Activated T-cell treated with anti-CD3 and anti-CD28 coated beads, Interleukin-2, amount 50 U/mL, for 72 hours (primary cell): ENCODE measurements around the gene KRT84. TPM values are rescaled to one million over a fixed set of nuclear protein-coding genes. Genes with fewer than 3 reads are reported as not detected.

Experiments used
- ATAC-seq, 2 donors: fragments of 150-1000 bp; cut with Tn5 transposase; replicated peaks in 1 of 2; 2 replicates each; pipeline ENCODE4 v1.10.0; 2021; ENCODE audit warnings: moderate library complexity in 2 of 2, mild to moderate bottlenecking in 1 of 2
- DNase-seq, 2 donors: peaks; one replicate each; pipeline ENCODE4 v3.0.0; 2021 to 2022; ENCODE audit warnings: mixed read lengths in 1 of 2
- H3K27ac Mint-ChIP-seq: one replicate; pipeline ENCODE4 v1.8.0; 2022; ENCODE audit warnings: mild to moderate bottlenecking, moderate library complexity, mixed read lengths
- H3K27me3 Mint-ChIP-seq: one replicate; pipeline ENCODE4 v1.8.0; 2022; ENCODE audit warnings: low read depth, mixed read lengths
- H3K36me3 Mint-ChIP-seq, 2 donors: one replicate each; pipeline ENCODE4 v1.8.0; 2022; ENCODE audit warnings: mixed read lengths in 2 of 2, mild to moderate bottlenecking in 1 of 2; ENCODE audit not compliant: insufficient read depth in 2 of 2
- H3K4me1 Mint-ChIP-seq: one replicate; pipeline ENCODE4 v1.8.0; 2022; ENCODE audit warnings: low read depth, mixed read lengths
- H3K4me3 Mint-ChIP-seq, 2 donors: one replicate each; pipeline ENCODE4 v1.8.0; 2022; ENCODE audit warnings: mild to moderate bottlenecking in 2 of 2, mixed read lengths in 2 of 2, moderate library complexity in 2 of 2
- H3K9me3 Mint-ChIP-seq, 2 donors: one replicate each; pipeline ENCODE4 v1.8.0; 2022; ENCODE audit warnings: mixed read lengths in 2 of 2
- total RNA-seq, 2 donors: library from RNA; stranded (reverse); gene quantifications; one replicate each; pipeline ENCODE4 v1.2.3, GENCODE V29; 2022

KRT84 gene, protein sequence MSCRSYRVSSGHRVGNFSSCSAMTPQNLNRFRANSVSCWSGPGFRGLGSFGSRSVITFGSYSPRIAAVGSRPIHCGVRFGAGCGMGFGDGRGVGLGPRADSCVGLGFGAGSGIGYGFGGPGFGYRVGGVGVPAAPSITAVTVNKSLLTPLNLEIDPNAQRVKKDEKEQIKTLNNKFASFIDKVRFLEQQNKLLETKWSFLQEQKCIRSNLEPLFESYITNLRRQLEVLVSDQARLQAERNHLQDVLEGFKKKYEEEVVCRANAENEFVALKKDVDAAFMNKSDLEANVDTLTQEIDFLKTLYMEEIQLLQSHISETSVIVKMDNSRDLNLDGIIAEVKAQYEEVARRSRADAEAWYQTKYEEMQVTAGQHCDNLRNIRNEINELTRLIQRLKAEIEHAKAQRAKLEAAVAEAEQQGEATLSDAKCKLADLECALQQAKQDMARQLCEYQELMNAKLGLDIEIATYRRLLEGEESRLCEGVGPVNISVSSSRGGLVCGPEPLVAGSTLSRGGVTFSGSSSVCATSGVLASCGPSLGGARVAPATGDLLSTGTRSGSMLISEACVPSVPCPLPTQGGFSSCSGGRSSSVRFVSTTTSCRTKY
- not detected for total RNA-seq

DNA sequence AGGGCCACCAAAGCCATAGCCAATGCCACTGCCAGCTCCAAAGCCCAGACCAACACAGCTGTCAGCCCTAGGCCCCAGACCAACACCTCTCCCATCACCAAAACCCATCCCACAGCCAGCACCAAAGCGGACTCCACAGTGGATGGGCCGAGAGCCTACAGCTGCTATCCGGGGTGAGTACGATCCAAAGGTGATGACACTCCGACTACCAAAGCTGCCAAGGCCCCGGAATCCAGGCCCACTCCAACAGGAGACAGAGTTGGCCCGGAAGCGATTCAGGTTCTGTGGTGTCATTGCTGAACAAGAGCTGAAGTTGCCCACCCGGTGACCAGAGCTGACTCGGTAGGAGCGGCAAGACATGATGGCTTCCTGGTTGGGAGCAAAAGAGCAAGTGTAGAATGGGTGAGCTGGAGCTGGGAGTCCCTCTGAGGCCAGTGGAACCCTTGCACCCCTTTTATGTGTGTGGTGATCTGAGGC, at the start of gene KRT84:
Gene KRT84, minus strand, starts transcription at position 427 of the 477 bp plus-strand sequence. Its CDS starts 67 bp downstream, at position 360.
- H3K27ac Mint-ChIP-seq, result no peak within 1 kb of the TSS
- peaks cover 7% of the 10 kb centered on the region for H3K27me3 Mint-ChIP-seq
- H3K4me1 Mint-ChIP-seq, result peaks cover 10% of the 10 kb centered on the region
- no peaks in the 10 kb centered on the region for H3K9me3 Mint-ChIP-seq
- DNase-seq (no peak), ATAC-seq (no peak)
- H3K36me3 Mint-ChIP-seq, result no peaks in the 10 kb centered on the region
- H3K4me3 Mint-ChIP-seq, result no peak within 1 kb of the TSS

DNA sequence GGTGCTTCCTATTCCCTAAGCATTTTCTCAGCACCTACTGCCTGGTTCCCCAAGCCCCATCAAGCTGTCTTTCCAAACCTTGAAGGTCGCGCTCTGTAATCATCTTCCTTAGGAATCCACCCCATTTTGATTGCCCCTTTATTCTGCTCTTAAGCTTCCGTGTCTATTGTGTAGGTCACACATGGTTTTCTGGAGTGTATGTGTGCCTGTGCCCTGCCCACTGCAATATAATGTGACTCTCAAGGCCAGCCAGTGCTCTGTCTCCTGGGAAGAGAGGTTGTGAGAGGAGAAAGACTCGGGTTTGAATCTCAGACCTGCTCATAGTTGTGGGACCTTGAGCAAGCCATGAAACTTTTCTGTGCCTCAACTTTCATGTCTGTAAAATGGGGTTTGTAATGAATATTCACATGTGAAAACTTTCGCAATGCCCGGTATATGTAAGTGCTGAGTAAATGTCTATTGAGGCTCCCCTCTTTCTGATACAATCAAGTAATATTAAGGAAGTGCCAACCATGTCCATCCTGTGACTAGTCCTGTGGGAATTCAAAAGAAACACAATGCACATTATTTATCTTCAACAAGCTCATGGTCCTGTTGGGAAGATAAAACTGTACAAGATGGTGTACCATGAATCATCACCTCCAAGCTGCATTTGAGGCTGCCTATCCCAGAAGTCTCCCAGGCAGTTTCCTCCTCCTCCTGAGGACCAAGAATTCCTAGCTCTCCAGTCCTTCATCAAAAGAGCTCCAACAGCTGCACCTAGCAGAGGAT, 49.5 kb upstream of the KRT84 start:
- H3K27me3 Mint-ChIP-seq, result peaks cover 22% of the 10 kb centered on the region
- H3K4me1 Mint-ChIP-seq, result no peaks in the 10 kb centered on the region
- H3K27ac Mint-ChIP-seq, result no peak overlapping the region
- H3K9me3 Mint-ChIP-seq, result no peaks in the 10 kb centered on the region
- H3K36me3 Mint-ChIP-seq, result no peaks in the 10 kb centered on the region
- H3K4me3 Mint-ChIP-seq, result no peak overlapping the region
- DNase-seq (no peak), ATAC-seq (no peak)

DNA sequence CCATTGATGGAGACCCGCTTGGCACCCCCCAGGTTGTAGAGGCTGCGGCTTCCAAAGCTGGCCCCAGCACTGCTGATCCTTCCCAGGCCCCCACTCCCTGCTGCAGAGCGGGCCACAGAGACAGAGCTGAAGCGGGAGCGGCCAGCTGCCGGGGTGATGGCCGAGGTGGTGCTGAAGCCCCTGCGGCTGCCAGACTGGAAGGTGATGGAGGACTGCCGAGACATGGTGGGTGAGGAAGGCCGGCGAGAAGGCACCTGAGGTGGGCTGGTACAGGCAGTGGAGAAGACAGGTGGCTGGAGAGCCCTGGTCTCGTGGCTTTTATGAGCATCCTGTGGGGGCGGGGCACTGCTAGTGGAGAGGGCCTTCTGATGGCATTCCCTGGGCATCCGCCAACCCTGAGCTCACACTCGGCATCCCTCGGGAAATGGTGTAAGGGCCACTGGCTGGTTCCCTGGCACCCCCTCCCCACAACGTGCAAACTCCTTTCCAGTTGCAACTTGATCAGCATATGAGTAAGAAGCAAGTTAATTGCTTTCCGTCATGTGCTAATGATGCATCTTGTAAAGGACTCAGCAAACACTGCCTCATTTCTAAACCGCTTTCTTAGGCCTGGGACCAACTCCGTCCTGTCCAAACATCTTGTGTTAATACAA, 48.8 kb upstream of the KRT84 start, which contains the start of gene KRT75:
Gene KRT75, minus strand, starts transcription at position 291 of the 653 bp plus-strand sequence. Its CDS starts 67 bp downstream, at position 224.
- no peak for ATAC-seq
- no peaks in the 10 kb centered on the region for H3K9me3 Mint-ChIP-seq
- H3K36me3 Mint-ChIP-seq, result no peaks in the 10 kb centered on the region
- H3K27ac Mint-ChIP-seq, result no peak within 1 kb of the TSS
- no peak within 1 kb of the TSS for H3K4me3 Mint-ChIP-seq
- no peak for DNase-seq
- H3K27me3 Mint-ChIP-seq, result peaks cover 20% of the 10 kb centered on the region
- H3K4me1 Mint-ChIP-seq, result no peaks in the 10 kb centered on the region

DNA sequence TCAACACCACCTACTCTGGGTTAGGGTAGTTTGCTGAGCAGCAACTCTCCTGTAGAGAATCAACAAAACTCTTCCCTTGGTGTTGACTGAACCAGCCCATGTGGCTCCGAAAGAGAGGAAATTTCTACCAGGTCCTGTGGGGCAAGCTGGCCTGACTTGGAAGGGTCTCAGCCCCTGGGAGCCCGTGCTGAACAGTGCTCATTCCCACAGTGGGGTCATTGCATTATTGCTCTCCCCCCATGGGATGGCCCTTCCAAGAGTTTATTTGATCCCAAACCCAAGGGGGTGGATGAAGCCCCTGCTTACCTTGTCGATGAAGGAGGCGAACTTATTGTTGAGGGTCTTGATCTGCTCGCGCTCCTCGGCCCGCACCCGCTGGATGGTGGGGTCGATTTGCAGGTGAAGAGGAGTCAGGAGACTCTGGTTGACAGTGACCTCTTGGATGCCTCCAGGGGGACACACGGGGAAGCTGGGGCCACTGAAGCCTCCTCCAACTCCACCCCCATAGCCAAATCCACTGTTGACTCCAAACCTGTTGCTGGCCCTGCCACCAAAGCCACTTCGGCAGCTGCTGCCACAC, 48.1 kb upstream of the KRT84 start:
- Mint-ChIP-seq H3K4me3 (no peak overlapping the region), H3K27me3 (peaks cover 26% of the 10 kb centered on the region)
- ATAC-seq, result no peak

DNA sequence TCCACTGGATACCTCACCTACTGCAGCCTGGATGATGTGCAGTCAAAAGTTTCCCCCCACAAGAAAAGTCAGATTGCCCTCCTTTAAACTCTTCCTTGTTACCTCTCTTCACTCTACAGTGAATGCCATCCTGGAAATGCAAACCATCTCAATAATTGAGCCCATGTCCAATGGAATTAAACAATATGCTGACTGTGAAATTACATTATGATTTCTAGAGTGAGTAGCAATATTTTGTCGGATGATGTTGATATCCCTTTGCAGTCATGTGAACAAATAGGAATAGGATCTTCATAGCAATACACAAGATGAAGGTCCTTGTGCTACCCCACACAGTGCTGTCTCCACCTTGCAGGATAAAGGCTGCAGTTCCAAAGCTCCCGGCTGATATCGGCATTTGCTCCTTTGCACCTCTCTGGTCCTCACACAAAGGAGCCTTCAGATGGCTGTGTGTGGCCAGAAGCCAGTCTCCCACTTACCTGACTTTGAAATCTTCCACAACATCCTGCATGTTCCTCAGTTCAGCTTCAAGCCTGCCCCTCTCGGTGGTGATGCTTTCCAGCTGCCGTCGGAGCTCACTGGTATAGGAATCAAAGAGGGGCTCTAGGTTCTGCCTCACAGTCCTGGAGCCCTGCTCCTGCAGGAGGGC, 47.2 kb upstream of the KRT84 start:
- H3K9me3 Mint-ChIP-seq, result no peaks in the 10 kb centered on the region
- H3K36me3 Mint-ChIP-seq, result no peaks in the 10 kb centered on the region
- no peak overlapping the region for H3K27ac Mint-ChIP-seq
- no peaks in the 10 kb centered on the region for H3K4me1 Mint-ChIP-seq
- H3K4me3 Mint-ChIP-seq, result no peak overlapping the region
- ATAC-seq (no peak), DNase-seq (no peak)
- H3K27me3 Mint-ChIP-seq, result peaks cover 31% of the 10 kb centered on the region

More for the DNA sequence above, 48.1 kb upstream of the KRT84 start:
- Mint-ChIP-seq H3K27ac (no peak overlapping the region), H3K36me3 (no peaks in the 10 kb centered on the region), H3K9me3 (no peaks in the 10 kb centered on the region), H3K4me1 (no peaks in the 10 kb centered on the region)
- no peak for DNase-seq

DNA sequence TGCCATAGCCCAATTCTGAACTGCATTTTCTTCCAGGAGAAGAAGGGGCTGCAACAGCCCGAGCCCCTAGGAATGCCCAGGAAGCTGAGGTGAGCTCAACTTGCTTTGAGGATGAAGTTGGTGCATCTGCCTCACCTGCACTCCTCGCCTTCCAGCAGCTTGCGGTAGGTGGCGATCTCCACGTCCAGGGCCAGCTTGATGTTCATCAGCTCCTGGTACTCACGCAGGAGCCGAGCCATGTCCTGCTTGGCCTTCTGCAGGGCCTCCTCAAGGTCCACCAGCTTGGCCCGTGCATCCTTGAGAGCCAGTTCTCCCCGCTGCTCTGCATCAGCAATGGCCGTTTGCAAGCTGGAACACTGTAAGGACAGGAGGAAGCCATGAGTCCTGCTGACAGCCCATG, 42.7 kb upstream of the KRT84 start:
- DNase-seq, result no peak
- no peak for ATAC-seq
- Mint-ChIP-seq H3K4me3 (no peak overlapping the region), H3K36me3 (no peaks in the 10 kb centered on the region), H3K4me1 (no peaks in the 10 kb centered on the region), H3K27ac (no peak overlapping the region), H3K27me3 (peaks cover 19% of the 10 kb centered on the region), H3K9me3 (no peaks in the 10 kb centered on the region)

DNA sequence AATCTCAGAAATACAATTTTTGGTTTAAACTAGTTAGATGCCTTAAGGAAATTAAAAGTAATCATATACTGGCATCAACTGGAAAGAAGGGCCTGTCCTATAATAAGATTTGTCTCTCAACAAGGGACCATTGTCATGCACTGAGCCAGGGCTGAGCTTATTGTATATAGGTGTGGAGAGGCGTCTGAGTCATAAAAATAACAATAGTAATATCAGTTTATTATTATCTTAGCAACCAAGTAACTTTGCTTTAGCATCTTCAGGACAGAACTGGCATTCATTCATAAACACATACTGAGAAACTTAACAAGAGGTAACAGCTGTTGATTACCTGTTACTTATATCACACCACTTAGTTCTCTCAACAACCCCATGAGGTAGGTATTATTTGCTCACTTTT, 41.6 kb upstream of the KRT84 start:
- Mint-ChIP-seq H3K36me3 (no peaks in the 10 kb centered on the region), H3K4me3 (no peak overlapping the region), H3K27me3 (peaks cover 19% of the 10 kb centered on the region), H3K4me1 (no peaks in the 10 kb centered on the region), H3K9me3 (no peaks in the 10 kb centered on the region), H3K27ac (no peak overlapping the region)
- no peak for DNase-seq
- no peak for ATAC-seq

DNA sequence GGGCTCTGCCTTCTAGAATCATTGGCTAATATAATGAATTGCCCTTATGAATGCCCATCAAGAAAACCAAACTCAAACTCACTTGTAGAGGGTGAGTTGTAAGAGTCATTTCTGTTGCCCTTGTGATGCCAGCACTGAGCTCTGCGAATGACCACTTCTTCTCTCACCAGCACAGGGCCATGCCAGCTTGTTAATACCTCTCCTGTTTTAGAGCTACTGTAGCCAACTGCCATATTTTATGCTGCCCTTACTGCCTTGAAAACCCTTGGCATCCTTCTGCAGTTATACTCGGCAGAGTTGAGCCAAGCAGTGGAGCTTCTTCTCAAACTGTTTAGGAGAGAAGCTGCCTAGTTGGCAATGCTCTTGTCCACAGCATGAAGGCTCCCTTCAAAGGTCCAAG, 40.6 kb upstream of the KRT84 start:
- DNase-seq (no peak), ATAC-seq (no peak)
- Mint-ChIP-seq H3K27me3 (peaks cover 23% of the 10 kb centered on the region), H3K36me3 (no peaks in the 10 kb centered on the region), H3K27ac (no peak overlapping the region), H3K4me1 (no peaks in the 10 kb centered on the region), H3K4me3 (no peak overlapping the region), H3K9me3 (no peaks in the 10 kb centered on the region)

DNA sequence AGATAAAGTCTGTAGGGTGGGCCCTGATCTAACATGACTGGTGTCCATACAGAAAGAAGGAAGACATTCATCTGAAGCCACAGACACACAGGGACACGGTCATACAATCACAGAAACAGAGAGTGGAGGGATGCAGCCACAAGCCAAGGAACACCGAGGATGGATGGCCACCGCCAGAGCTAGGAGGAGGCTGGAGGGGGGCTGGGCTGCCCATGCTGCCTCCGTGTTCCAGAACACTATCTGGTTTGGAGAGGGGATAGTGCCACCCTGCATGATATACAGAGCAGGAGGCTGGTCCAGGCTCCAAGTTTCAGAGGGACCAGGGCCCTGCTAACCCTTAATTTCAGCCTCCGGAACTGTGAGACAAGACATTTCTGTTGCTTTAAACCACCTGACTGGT, 40.0 kb upstream of the KRT84 start:
- H3K4me1 Mint-ChIP-seq, result no peaks in the 10 kb centered on the region
- H3K36me3 Mint-ChIP-seq, result no peaks in the 10 kb centered on the region
- ATAC-seq, result no peak
- no peaks in the 10 kb centered on the region for H3K9me3 Mint-ChIP-seq
- DNase-seq, result no peak
- H3K27me3 Mint-ChIP-seq, result peaks cover 20% of the 10 kb centered on the region
- no peak overlapping the region for H3K4me3 Mint-ChIP-seq
- H3K27ac Mint-ChIP-seq, result no peak overlapping the region

DNA sequence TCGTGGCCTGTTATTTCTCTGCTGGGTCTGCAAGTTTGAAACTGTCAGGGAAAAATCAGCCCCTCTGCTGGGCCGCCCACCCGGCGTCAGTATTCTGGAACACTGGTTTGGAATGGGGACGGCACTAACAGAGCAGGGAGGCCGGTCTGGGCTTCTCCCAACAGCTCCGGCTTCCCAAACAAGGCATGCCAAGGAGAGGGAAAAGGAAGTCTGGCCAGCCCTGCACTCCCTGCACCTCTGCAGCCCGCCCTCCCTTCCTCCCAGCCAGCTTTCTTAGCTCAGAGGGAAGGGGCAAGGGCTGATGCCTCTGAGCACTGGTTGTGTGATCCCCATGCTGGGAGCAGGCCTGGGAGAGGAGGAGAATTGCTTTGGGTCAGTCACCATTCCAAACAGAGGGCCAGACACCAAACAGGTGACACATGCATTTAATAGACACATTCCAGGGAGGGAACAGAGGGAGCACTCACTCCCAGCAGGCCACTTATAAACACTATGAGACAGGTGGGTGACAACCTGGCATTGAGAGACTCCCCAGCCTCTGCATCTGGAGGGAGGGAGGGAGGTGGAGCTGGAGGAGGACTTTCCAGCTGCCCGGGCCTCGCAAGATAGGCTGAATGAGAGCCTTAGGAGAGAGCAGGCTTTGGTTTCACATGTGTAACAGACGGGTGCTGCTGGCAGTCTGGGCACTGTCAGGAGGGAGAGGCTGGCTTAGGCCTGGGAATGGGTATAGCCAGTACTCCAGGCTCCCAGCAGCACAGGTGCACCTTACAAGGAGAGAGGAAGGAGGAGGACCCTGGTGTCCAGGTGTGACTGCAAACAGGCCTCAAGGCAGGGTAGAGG, 38.4 kb upstream of the KRT84 start:
- Mint-ChIP-seq H3K36me3 (no peaks in the 10 kb centered on the region), H3K27me3 (peaks cover 21% of the 10 kb centered on the region), H3K4me1 (no peaks in the 10 kb centered on the region), H3K9me3 (no peaks in the 10 kb centered on the region), H3K27ac (no peak overlapping the region), H3K4me3 (no peak overlapping the region)
- no peak for DNase-seq
- no peak for ATAC-seq

DNA sequence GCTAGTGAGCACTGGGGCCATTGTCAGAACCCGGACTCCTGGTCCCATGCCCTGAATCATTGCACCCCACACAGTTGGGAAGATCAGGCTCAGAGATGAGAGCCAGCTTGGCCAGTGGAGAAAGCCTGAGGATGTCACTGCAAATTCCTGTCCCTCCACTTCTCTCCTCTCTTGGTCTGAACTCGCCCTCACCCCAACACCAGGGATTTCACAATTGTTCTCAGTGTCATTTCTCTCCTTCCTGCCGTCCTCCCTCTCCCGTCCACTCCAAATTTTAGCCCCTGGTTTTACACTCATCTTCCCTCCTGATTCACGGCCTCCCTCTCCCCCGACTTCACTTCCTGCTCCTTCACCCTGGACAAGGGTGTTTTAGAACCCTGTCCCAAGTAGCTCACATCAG, 37.6 kb upstream of the KRT84 start:
- Mint-ChIP-seq H3K4me3 (no peak overlapping the region), H3K4me1 (no peaks in the 10 kb centered on the region), H3K27ac (no peak overlapping the region), H3K27me3 (peaks cover 13% of the 10 kb centered on the region), H3K36me3 (no peaks in the 10 kb centered on the region), H3K9me3 (no peaks in the 10 kb centered on the region)
- DNase-seq (no peak), ATAC-seq (no peak)
